Hematopoietic multipotent progenitor cell treated with erythropoietin and hydrocortisone succinate and interleukin-3 and kit ligand, for 4 days (in vitro differentiated cells): ENCODE data around the gene TPX2.
"Not testable (repeated sequence)": the region's sequence is repeated elsewhere in the genome, so short reads cannot be mapped to it uniquely, and the experiment has no call there.

Experiments used
- DNase-seq: peaks from one replicate; pipeline ENCODE4 v3.0.0-alpha.2; 2015

Gene TPX2

GRCh38 chr20:31720486-31721407 lies 18.3 kb upstream of the TPX2 start:
- peak; percentile 69 for DNase-seq

GRCh38 chr20:31721408-31722256 lies 17.5 kb upstream of the TPX2 start:
- DNase-seq = no peak

- peak; percentile 94 for DNase-seq
Observed at GRCh38 chr20:31722257-31723068, 16.6 kb upstream of the TPX2 start, which contains the start of gene BCL2L1. Gene BCL2L1 (minus strand): TSS chr20:31722868. CDS start chr20:31722218, 650 bp downstream.

GRCh38 chr20:31723069-31723318 lies 16.1 kb upstream of the TPX2 start:
- no peak for DNase-seq

- peak; percentile 99 for DNase-seq
Observed at GRCh38 chr20:31723319-31724078, 15.6 kb upstream of the TPX2 start.

- no peak for DNase-seq
Observed at GRCh38 chr20:31731321-31731717, 7.8 kb upstream of the TPX2 start.

GRCh38 chr20:31739550-31739977 lies 474 bp downstream of the TPX2 start:
- DNase-seq = peak; percentile 24

- peak; percentile 60 for DNase-seq
Observed at GRCh38 chr20:31740208-31740607, 1.1 kb downstream of the TPX2 start.

GRCh38 chr20:31740656-31741323 lies 1.7 kb downstream of the TPX2 start:
- no peak for DNase-seq

GRCh38 chr20:31746068-31746878 lies 7.2 kb downstream of the TPX2 start:
- no peak for DNase-seq

GRCh38 chr20:31747028-31747427 lies 7.9 kb downstream of the TPX2 start:
- DNase-seq = not testable (repeated sequence)

GRCh38 chr20:31747640-31748039 lies 8.6 kb downstream of the TPX2 start:
- DNase-seq = no peak

- DNase-seq = no peak
Observed at GRCh38 chr20:31749223-31749622, 10.1 kb downstream of the TPX2 start.

- no peak for DNase-seq
Observed at GRCh38 chr20:31751126-31751525, 12.0 kb downstream of the TPX2 start.

GRCh38 chr20:31757254-31757653 lies 18.2 kb downstream of the TPX2 start:
- DNase-seq = no peak

- no peak for DNase-seq
Observed at GRCh38 chr20:31758521-31758920, 19.4 kb downstream of the TPX2 start.

GRCh38 chr20:31758991-31759390 lies 19.9 kb downstream of the TPX2 start:
- DNase-seq = no peak

GRCh38 chr20:31759836-31760518 lies 20.9 kb downstream of the TPX2 start:
- DNase-seq = no peak

GRCh38 chr20:31760519-31761240 lies 21.6 kb downstream of the TPX2 start:
- no peak for DNase-seq
